Activated naive CD4-positive, alpha-beta T cell treated with anti-CD3 and anti-CD28 coated beads, Interleukin-2, amount 50 U/mL, for 72 hours (primary cell): ENCODE data around the gene LRIT2. TPM values are rescaled to one million over a fixed set of nuclear protein-coding genes. Genes with fewer than 3 reads are reported as not detected.
"Not testable (repeated sequence)": the region's sequence is repeated elsewhere in the genome, so short reads cannot be mapped to it uniquely, and the experiment has no call there.

Experiments used
- ATAC-seq, 2 donors: fragments of 150-1000 bp; cut with Tn5 transposase; 2 replicates each; pipeline ENCODE4 v1.10.0; 2021; ENCODE audit warnings: mild to moderate bottlenecking in 2 of 2, moderate library complexity in 2 of 2
- DNase-seq, 2 donors: peaks; one replicate each; pipeline ENCODE4 v3.0.0; 2021 to 2022; ENCODE audit warnings: low spot score in 2 of 2
- H3K27ac Mint-ChIP-seq, 2 donors: one replicate each; pipeline ENCODE4 v1.8.0; 2022; ENCODE audit warnings: mild to moderate bottlenecking in 2 of 2, mixed read lengths in 2 of 2
- H3K36me3 Mint-ChIP-seq, 2 donors: one replicate each; pipeline ENCODE4 v1.8.0; 2022; ENCODE audit warnings: mixed read lengths in 2 of 2
- H3K9me3 Mint-ChIP-seq, 2 donors: one replicate each; pipeline ENCODE4 v1.8.0; 2022; ENCODE audit warnings: mixed read lengths in 2 of 2
- total RNA-seq, 2 donors: library from RNA; stranded (reverse); gene quantifications; one replicate each; pipeline ENCODE4 v1.2.3, GENCODE V29; 2022

The LRIT2 gene
- total RNA-seq, 2 donors from 2014 or later, result not detected

GRCh38 chr10:84200537-84201243, 24.7 kb downstream of the LRIT2 start:
- ATAC-seq (no peak), DNase-seq (no peak)
- H3K36me3 Mint-ChIP-seq, result no peaks in the 10 kb centered on the region
- H3K27ac Mint-ChIP-seq, result peak overlapping the region in 1 of 2 donors; percentile 1
- no peaks in the 10 kb centered on the region for H3K9me3 Mint-ChIP-seq

- DNase-seq (no peak), ATAC-seq (no peak)
- no peak overlapping the region for H3K27ac Mint-ChIP-seq
- no peaks in the 10 kb centered on the region for H3K36me3 Mint-ChIP-seq
- no peaks in the 10 kb centered on the region for H3K9me3 Mint-ChIP-seq
Measured at GRCh38 chr10:84198206-84198915, 27.0 kb downstream of the LRIT2 start.

- no peak for DNase-seq
- Mint-ChIP-seq H3K27ac (no peak overlapping the region), H3K36me3 (no peaks in the 10 kb centered on the region), H3K9me3 (no peaks in the 10 kb centered on the region)
- ATAC-seq, result no peak
Measured at GRCh38 chr10:84197643-84198042, 27.7 kb downstream of the LRIT2 start.

GRCh38 chr10:84196941-84197340, 28.4 kb downstream of the LRIT2 start:
- ATAC-seq (no peak), DNase-seq (no peak)
- no peaks in the 10 kb centered on the region for H3K9me3 Mint-ChIP-seq
- no peaks in the 10 kb centered on the region for H3K36me3 Mint-ChIP-seq
- H3K27ac Mint-ChIP-seq, result no peak overlapping the region

- H3K9me3 Mint-ChIP-seq, result no peaks in the 10 kb centered on the region
- no peak overlapping the region for H3K27ac Mint-ChIP-seq
- ATAC-seq (no peak), DNase-seq (no peak)
- no peaks in the 10 kb centered on the region for H3K36me3 Mint-ChIP-seq
Measured at GRCh38 chr10:84196083-84196482, 29.3 kb downstream of the LRIT2 start.

- Mint-ChIP-seq H3K36me3 (no peaks in the 10 kb centered on the region), H3K27ac (no peak overlapping the region), H3K9me3 (no peaks in the 10 kb centered on the region)
- peak in 1 of 2 donors; percentile 3 for ATAC-seq
- DNase-seq, result no peak
Measured at GRCh38 chr10:84195044-84195830, 30.1 kb downstream of the LRIT2 start.

GRCh38 chr10:84194424-84195043, 30.8 kb downstream of the LRIT2 start, which contains the start of gene CDHR1:
Gene CDHR1 (plus strand): TSS chr10:84194537. CDS start chr10:84194761, 224 bp downstream.
- ATAC-seq (peak; percentile 69 to 88), DNase-seq (peak in 1 of 2 donors; percentile 54)
- H3K27ac Mint-ChIP-seq, result no peak within 1 kb of the TSS
- no peaks in the 10 kb centered on the region for H3K9me3 Mint-ChIP-seq
- no peaks in the 10 kb centered on the region for H3K36me3 Mint-ChIP-seq

GRCh38 chr10:84193846-84194423, 31.4 kb downstream of the LRIT2 start:
- no peaks in the 10 kb centered on the region for H3K36me3 Mint-ChIP-seq

GRCh38 chr10:84193327-84193726, 32.0 kb downstream of the LRIT2 start:
- Mint-ChIP-seq H3K27ac (no peak overlapping the region), H3K9me3 (no peaks in the 10 kb centered on the region), H3K36me3 (no peaks in the 10 kb centered on the region)
- DNase-seq (no peak), ATAC-seq (no peak)

More at GRCh38 chr10:84193846-84194423, 31.4 kb downstream of the LRIT2 start:
- DNase-seq (no peak), ATAC-seq (no peak)
- Mint-ChIP-seq H3K27ac (no peak overlapping the region), H3K9me3 (no peaks in the 10 kb centered on the region)

- Mint-ChIP-seq H3K27ac (no peak overlapping the region), H3K36me3 (no peaks in the 10 kb centered on the region), H3K9me3 (no peaks in the 10 kb centered on the region)
- DNase-seq, result no peak
- ATAC-seq, result no peak
Measured at GRCh38 chr10:84191106-84191505, 34.2 kb downstream of the LRIT2 start.

- no peak for DNase-seq
- no peak for ATAC-seq
- no peaks in the 10 kb centered on the region for H3K36me3 Mint-ChIP-seq
- no peaks in the 10 kb centered on the region for H3K9me3 Mint-ChIP-seq
- H3K27ac Mint-ChIP-seq, result no peak overlapping the region
Measured at GRCh38 chr10:84190621-84191020, 34.7 kb downstream of the LRIT2 start.

GRCh38 chr10:84188815-84189214, 36.5 kb downstream of the LRIT2 start:
- no peaks in the 10 kb centered on the region for H3K9me3 Mint-ChIP-seq
- DNase-seq, result no peak
- no peak for ATAC-seq
- H3K36me3 Mint-ChIP-seq, result no peaks in the 10 kb centered on the region
- no peak overlapping the region for H3K27ac Mint-ChIP-seq

GRCh38 chr10:84185526-84186175, 39.7 kb downstream of the LRIT2 start:
- Mint-ChIP-seq H3K36me3 (no peaks in the 10 kb centered on the region), H3K9me3 (no peaks in the 10 kb centered on the region), H3K27ac (no peak overlapping the region)
- ATAC-seq (no peak), DNase-seq (no peak)

- peak in 1 of 2 donors; percentile 31 for DNase-seq
- Mint-ChIP-seq H3K36me3 (no peaks in the 10 kb centered on the region), H3K9me3 (no peaks in the 10 kb centered on the region), H3K27ac (no peak overlapping the region)
- no peak for ATAC-seq
Measured at GRCh38 chr10:84184517-84184916, 40.8 kb downstream of the LRIT2 start.

- ATAC-seq (no peak), DNase-seq (no peak)
- H3K9me3 Mint-ChIP-seq, result no peaks in the 10 kb centered on the region
- H3K36me3 Mint-ChIP-seq, result no peaks in the 10 kb centered on the region
- no peak overlapping the region for H3K27ac Mint-ChIP-seq
Measured at GRCh38 chr10:84181631-84182030, 43.7 kb downstream of the LRIT2 start.

- not testable (repeated sequence) for H3K36me3 Mint-ChIP-seq, ATAC-seq, H3K9me3 Mint-ChIP-seq, DNase-seq, H3K27ac Mint-ChIP-seq
Measured at GRCh38 chr10:84180386-84180785, 45.0 kb downstream of the LRIT2 start.
